ENCODE measurements around the gene CDH13. TPM values are rescaled to one million over a fixed set of nuclear protein-coding genes. Genes with fewer than 3 reads are reported as not detected.

CDH13 gene
- total and polyA plus RNA-seq, 2 of the 8 experiments (the other 6 are each of a cell fraction or from before 2014, with no cell fraction given): 2.3 to 2.4 TPM

DNA sequence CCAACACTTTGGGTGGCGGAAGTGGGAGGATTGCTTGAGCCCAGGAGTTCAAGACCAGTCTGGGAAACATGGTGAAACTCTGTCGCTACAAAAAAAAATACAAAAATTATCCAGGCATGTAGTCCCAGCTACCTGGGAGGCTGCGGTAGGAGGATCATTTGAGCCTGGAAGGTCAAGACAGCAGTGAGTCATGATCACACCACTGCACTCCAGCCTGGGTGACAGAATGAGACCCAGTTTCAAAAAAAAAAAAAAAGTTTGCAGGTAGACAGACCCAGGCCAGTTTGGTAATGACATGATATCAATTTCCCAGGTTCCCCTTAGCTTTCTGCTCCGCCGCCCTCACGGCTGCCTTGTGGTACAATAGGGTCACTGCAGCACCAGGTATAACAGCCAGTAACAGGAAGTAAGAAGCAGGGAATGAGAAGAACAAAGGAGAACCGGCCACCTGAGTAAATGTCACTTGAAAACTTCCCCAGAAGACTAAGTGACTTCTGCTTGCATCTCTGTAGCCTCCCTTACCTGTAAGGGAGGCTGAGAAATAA, 979.8 kb downstream of the CDH13 start:
- Histone ChIP-seq H3K23ac (ENCODE audit: insufficient read length) (no peak overlapping the region), H3K18ac (ENCODE audit: extremely low read depth, low read length) (no peak overlapping the region), H4K8ac (ENCODE audit: extremely low read depth, insufficient read depth, low read length) (no peak overlapping the region), H3K9me3 (ENCODE audit: insufficient read depth in 2 of 2, low read depth in 1 of 2, low read length in 1 of 2) (no peaks in the 10 kb centered on the region), H3K4me2 (ENCODE audit: insufficient read depth in 1 of 2, low read depth in 2 of 2, low read length in 2 of 2) (no peak overlapping the region), H3K56ac (replicated peaks; ENCODE audit: insufficient read length, low read depth, low read length) (no peak overlapping the region), H3K14ac (ENCODE audit: insufficient read length) (no peak overlapping the region), H3K23me2 (ENCODE audit: low read depth, low read length) (no peaks in the 10 kb centered on the region), H2BK15ac (ENCODE audit: low read length) (no peak overlapping the region), H2AFZ (ENCODE audit: low read length) (no peak overlapping the region), H2BK5ac (ENCODE audit: low read depth, low read length) (no peak overlapping the region), H4K5ac (ENCODE audit: insufficient read length, low read depth, low read length) (no peak overlapping the region), H3K4me3 (ENCODE audit: extremely low read depth in 1 of 4, insufficient read depth in 2 of 4, low read depth in 3 of 4, low read length in 4 of 4) (no peak overlapping the region), H3K36me3 (ENCODE audit: control insufficient read depth in 2 of 4, insufficient read depth in 4 of 4, low read length in 3 of 4) (no peaks in the 10 kb centered on the region), H3K4ac (replicated peaks; ENCODE audit: insufficient read length, low read depth, low read length) (no peak overlapping the region), H3K79me1 (ENCODE audit: low read depth, low read length) (no peaks in the 10 kb centered on the region), H2BK12ac (ENCODE audit: low read depth, low read length) (no peak overlapping the region), H3K27me3 (replicated peaks in 1 of 4; ENCODE audit: control insufficient read depth in 3 of 4, extremely low read depth in 1 of 4, insufficient read depth in 3 of 4, low read length in 3 of 4) (no peaks in the 10 kb centered on the region; a peak in 1 of 7 replicates), H3K79me2 (ENCODE audit: control insufficient read depth in 1 of 2, insufficient read depth in 2 of 2, low read length in 2 of 2) (no peaks in the 10 kb centered on the region), H2BK20ac (ENCODE audit: low read length) (no peak overlapping the region), H4K20me1 (replicated peaks in 1 of 2; ENCODE audit: control insufficient read depth in 1 of 2, insufficient read depth in 2 of 2, low read length in 2 of 2) (no peaks in the 10 kb centered on the region), H2AK5ac (ENCODE audit: low read depth, low read length) (no peak overlapping the region), H3K27ac (ENCODE audit: low read depth, low read length) (no peak overlapping the region), H2BK120ac (replicated peaks; ENCODE audit: low read depth, low read length) (no peak overlapping the region), H3K9ac (replicated peaks in 1 of 4; ENCODE audit: extremely low read depth in 1 of 4, low read depth in 3 of 4, low read length in 3 of 4) (no peak overlapping the region), H4K91ac (replicated peaks; ENCODE audit: insufficient read length, low read length) (no peak overlapping the region), H3K4me1 (replicated peaks in 1 of 4; ENCODE audit: control insufficient read depth in 3 of 4, insufficient read depth in 4 of 4, low read length in 3 of 4) (peaks cover 6 to 14% (median 10%) of the 10 kb centered on the region in 4 experiments)
- 86% methylated on average over 7 of the region's 7 CpGs; no CpG with 5 or more reads in 1 of the 2 experiments for WGBS, 2 experiments (ENCODE audit: extremely low coverage in 1 of 2, insufficient coverage in 1 of 2, insufficient read length in 1 of 2, insufficient replicate concordance in 2 of 2, low coverage in 1 of 2, low lambda C conversion rate in 2 of 2, missing lambda C conversion rate in 1 of 2)
- FAIRE-seq (peak; percentile 32), DNase-seq (ENCODE audit: low read depth in 1 of 2, low spot score in 2 of 2) (peak in 1 of 2 experiments; percentile 46)
- ChIA-PET CTCF (ENCODE audit: partially characterized antibody) (interaction anchor here (0.6 to 2.1 kb wide), 13 partner anchors 10 to 1993 kb away, joined by 3 to 15 read pairs (median 3); no protein-coding TSS in a partner anchor), POLR2A (ENCODE audit: partially characterized antibody) (interaction anchor here (1.0 kb wide), 2 partner anchors 17 to 32 kb away, joined by 3 read pairs; no protein-coding TSS in a partner anchor)
- TF ChIP-seq SAP30 (IDR thresholded peaks at IDR 0.05; ENCODE audit: insufficient read depth, insufficient replicate concordance, low read length): no peak
- no peak for TF ChIP-seq SIN3A (conservative IDR thresholded peaks at IDR 0.05 in 1 of 2, IDR thresholded peaks at IDR 0.05 in 1 of 2; ENCODE audit: low read depth in 1 of 2, low read length in 2 of 2)
- TF ChIP-seq, protein P1, sequence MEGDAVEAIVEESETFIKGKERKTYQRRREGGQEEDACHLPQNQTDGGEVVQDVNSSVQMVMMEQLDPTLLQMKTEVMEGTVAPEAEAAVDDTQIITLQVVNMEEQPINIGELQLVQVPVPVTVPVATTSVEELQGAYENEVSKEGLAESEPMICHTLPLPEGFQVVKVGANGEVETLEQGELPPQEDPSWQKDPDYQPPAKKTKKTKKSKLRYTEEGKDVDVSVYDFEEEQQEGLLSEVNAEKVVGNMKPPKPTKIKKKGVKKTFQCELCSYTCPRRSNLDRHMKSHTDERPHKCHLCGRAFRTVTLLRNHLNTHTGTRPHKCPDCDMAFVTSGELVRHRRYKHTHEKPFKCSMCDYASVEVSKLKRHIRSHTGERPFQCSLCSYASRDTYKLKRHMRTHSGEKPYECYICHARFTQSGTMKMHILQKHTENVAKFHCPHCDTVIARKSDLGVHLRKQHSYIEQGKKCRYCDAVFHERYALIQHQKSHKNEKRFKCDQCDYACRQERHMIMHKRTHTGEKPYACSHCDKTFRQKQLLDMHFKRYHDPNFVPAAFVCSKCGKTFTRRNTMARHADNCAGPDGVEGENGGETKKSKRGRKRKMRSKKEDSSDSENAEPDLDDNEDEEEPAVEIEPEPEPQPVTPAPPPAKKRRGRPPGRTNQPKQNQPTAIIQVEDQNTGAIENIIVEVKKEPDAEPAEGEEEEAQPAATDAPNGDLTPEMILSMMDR (IDR thresholded peaks at IDR 0.05; ENCODE audit: control extremely low read depth in 1 of 3, insufficient read depth in 1 of 3, low read depth in 1 of 3, low read length in 3 of 3): peak in 2 of 3 experiments; percentile 24 to 54; a peak in 3 of 4 replicates
- TF ChIP-seq CBX8 (IDR thresholded peaks at IDR 0.05; ENCODE audit: borderline replicate concordance, low read depth, low read length): no peak
- TF ChIP-seq EP300 (IDR thresholded peaks at IDR 0.05; ENCODE audit: borderline replicate concordance in 1 of 2, low read depth in 2 of 2, low read length in 2 of 2): no peak
- TF ChIP-seq RAD21 (IDR thresholded peaks at IDR 0.05 in 1 of 2, conservative IDR thresholded peaks at IDR 0.05 in 1 of 2; ENCODE audit: low read depth in 2 of 2, low read length in 2 of 2): peak in 1 of 2 experiments; percentile 32; a peak in 1 of 4 replicates
- no peak for TF ChIP-seq SP4 (IDR thresholded peaks at IDR 0.05; ENCODE audit: low read length)
- TF ChIP-seq JUND (IDR thresholded peaks at IDR 0.05; ENCODE audit: low read length): no peak
